GM12872 (cell line): ENCODE measurements around the gene PSMC2.

Experiments used
- TF ChIP-seq, protein P1 (sequence below): IDR thresholded peaks from 3 replicates; pipeline ENCODE4 v1.5.1; 2011; ENCODE audit warnings: low read depth, mild to moderate bottlenecking, low read length, moderate library complexity; ENCODE audit not compliant: insufficient read depth

PSMC2 gene

GRCh38 chr7:103413407-103413806 lies 66.0 kb downstream of the PSMC2 start:
- TF ChIP-seq, protein P1, sequence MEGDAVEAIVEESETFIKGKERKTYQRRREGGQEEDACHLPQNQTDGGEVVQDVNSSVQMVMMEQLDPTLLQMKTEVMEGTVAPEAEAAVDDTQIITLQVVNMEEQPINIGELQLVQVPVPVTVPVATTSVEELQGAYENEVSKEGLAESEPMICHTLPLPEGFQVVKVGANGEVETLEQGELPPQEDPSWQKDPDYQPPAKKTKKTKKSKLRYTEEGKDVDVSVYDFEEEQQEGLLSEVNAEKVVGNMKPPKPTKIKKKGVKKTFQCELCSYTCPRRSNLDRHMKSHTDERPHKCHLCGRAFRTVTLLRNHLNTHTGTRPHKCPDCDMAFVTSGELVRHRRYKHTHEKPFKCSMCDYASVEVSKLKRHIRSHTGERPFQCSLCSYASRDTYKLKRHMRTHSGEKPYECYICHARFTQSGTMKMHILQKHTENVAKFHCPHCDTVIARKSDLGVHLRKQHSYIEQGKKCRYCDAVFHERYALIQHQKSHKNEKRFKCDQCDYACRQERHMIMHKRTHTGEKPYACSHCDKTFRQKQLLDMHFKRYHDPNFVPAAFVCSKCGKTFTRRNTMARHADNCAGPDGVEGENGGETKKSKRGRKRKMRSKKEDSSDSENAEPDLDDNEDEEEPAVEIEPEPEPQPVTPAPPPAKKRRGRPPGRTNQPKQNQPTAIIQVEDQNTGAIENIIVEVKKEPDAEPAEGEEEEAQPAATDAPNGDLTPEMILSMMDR, result no peak

- TF ChIP-seq, protein P1, result no peak
Measured at GRCh38 chr7:103418241-103418640, 70.8 kb downstream of the PSMC2 start.
